HG03354 (cell line): ENCODE data around the gene PAXIP1.

Experiments used
- ATAC-seq: cut with Tn5 transposase; IDR thresholded peaks from one replicate; pipeline ENCODE4 v1.9.1; 2021; ENCODE audit warnings: mild to moderate bottlenecking; ENCODE audit not compliant: unreplicated experiment, poor library complexity, severe bottlenecking

The PAXIP1 gene

GRCh38 chr7:154996756-154997155 lies 6.2 kb downstream of the PAXIP1 start:
- ATAC-seq: no peak

DNA sequence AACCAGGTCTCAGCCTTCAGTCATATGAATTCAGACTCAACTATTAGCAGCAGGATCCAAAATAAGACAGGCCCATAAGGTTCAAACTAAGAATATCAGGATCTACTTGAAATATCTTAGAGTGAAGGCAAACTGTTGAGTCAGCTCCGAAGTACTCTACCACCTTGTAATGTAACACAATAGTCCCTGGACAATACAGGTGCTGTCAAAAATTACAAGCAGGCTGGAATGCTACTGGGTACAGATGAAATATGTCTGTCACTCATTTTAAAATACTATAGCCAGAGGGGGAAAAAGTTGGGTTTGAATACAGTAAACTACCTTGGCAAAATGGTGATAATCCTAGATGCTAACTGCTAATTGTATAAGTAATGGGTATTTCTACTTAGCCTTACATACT lies 6.8 kb downstream of the PAXIP1 start:
- ATAC-seq: no peak

DNA sequence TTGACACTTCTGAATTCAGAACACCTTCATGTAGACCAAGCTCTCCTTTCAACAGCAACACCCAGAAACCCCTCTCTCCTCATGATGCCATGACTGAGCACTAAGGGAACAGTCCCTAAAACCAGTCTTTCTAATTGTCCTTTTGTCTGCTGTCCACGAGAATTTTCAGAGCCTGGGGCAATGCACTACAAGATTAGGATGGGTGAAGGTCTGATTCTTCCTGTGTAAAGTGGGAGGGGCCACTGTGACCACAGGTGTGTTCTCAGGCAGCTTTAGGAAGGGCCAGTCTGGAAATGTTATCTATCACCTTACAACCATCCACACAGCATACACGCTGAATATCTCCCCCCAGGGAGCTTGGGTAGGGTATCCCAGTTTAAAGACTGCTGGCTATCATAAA lies 7.9 kb downstream of the PAXIP1 start:
- ATAC-seq: no peak

- no peak for ATAC-seq
Observed at GRCh38 chr7:154990964-154991540, 11.9 kb downstream of the PAXIP1 start.

GRCh38 chr7:154987571-154987970 lies 15.4 kb downstream of the PAXIP1 start:
- ATAC-seq: no peak

DNA sequence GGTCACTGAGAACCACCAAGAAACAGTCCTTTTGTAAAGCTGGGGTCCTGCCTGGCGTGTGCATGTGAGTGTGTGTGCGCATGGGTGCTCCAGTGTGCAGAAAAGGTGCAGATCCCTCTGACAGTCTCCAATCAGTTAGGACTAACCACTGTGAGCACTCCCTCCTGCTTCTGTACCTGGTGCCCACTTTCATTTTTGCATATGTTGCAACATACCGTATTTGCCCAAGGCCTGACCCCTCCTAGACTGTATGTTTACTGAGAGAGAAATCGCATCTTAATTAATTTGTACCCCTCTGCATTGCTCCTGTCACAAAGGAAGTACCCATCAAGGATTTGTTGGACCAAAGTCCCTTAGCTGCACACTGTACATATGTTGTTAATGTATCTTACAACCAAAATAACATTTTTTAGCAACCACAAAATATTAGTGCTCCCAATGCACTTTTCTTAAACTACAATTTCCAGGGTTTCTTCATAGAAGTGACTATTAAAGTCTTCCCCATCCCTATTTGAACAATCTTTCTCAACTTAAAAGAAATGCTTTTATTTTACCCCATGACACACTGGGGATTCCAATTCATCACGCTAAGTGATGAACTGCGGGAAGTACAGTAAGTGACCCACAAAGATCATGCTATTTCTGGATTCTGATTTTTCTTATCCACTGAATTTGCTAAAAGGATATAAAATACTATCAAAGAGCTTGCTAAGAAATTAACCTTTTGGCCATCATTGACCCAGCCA lies 16.6 kb downstream of the PAXIP1 start:
- no peak for ATAC-seq

DNA sequence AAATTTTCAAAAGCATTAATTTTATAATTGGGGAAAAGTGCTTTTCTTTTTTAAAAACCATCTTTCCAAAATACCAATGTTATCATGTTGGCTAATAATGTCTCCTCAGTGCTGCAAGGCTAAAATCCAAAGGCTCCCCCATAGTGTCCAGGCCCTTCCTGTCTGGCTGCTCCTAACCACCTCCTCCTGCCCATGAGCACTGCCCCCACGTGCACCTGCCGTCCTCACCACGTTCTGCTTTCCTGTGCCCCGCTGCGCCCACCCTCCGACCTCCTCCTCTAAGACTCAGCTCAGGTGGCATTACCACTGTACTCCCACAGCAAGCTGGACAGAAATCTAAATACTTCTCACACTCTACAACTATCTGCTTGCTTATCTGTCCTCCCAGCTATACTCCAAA lies 17.7 kb downstream of the PAXIP1 start:
- no peak for ATAC-seq

DNA sequence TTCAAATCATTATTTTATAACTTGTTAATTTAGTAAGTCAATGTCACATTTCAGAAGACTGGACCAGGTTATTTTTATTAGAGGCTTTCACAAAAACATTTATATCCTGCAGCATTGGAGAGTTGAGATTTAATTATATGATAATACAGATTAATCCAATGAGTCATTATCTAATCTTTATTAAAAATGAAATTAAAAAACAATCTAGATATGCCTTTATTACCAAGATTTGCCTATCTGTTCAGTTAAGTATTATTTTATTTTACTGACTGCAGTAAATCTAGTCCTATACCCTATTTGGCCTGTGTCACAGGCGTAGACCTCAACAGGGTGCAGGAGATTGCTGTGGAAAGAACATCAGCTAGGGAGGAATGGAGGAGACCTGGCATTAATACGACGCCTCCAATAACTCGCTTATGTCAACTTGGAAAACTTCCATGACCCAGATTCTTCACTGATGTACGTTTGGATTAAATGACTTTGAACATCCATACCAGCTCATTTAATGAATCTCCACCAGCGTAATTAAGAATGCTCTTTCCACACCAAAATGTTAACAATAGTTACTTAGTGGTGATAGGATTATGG lies 18.2 kb downstream of the PAXIP1 start:
- no peak for ATAC-seq

GRCh38 chr7:154978017-154978416 lies 24.9 kb downstream of the PAXIP1 start:
- ATAC-seq: no peak

- ATAC-seq: no peak
Observed at GRCh38 chr7:154977250-154977649, 25.7 kb downstream of the PAXIP1 start.

- no peak for ATAC-seq
Observed at GRCh38 chr7:154976844-154977243, 26.1 kb downstream of the PAXIP1 start.

GRCh38 chr7:154975984-154976383 lies 26.9 kb downstream of the PAXIP1 start:
- ATAC-seq: no peak

DNA sequence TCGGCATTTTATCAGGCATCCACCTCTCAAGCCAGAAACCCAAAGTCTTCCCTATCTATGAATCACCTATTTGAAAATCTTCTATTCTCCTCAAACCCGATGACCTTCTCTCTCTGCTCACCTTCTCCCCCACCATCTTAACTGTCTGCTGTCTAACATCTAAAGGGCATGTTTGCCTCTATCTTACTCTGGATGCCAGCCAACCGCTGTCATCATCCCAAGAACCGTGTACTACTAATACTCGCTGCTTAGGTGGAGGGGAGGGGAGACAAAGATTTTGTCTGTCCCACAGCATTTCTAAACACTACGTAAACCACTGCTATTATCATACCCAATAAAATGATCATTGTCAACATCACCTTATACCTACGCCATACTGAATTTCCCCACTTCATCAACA lies 29.5 kb downstream of the PAXIP1 start:
- ATAC-seq: no peak

GRCh38 chr7:154968336-154969001 lies 34.5 kb downstream of the PAXIP1 start:
- ATAC-seq: no peak

DNA sequence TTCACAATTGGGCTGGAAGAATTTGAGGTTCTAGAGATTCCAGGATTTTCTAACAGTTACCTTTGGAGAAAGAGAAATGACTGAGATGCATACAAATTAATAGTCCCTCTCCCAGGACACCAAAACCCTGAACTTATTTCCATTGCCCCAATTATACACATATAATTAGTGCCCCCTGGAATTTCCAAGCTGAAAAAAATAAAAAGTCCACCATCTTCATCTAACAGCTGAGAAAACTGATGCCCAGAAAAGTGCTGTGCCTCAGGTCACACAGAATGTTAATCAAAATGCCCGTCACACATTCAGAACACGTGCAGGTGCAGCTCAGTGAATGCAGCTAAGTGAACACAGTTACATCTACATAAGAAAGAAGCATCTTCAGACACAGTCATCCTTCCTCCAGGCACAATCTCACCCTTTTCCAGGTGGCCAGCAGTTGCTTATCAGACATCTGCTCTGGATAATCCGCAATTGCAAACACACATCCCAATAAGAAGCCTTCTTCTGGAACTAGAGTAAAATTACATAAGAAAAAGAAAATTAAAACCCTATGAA lies 35.4 kb downstream of the PAXIP1 start:
- no peak for ATAC-seq

DNA sequence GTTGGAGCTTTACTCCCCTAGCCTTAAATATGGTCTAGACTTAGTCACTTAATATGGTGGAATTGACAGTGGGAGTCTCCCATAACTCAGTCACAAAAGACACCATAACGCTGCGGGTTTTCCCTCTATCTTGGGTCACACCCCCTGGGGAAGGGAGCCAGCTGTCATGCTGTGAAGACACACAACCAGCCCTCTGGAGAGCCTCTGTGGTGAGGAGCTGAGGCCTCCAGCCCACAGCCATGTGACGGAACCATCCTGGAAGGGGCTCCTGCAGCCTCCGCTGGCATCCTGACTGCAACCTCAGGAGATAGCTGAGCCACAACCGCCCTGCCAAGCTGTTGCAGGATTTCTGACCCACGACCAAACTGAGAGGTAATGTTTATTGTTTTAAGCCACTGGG lies 37.9 kb downstream of the PAXIP1 start:
- no peak for ATAC-seq

- ATAC-seq: no peak
Observed at GRCh38 chr7:154960063-154960790, 42.7 kb downstream of the PAXIP1 start.

DNA sequence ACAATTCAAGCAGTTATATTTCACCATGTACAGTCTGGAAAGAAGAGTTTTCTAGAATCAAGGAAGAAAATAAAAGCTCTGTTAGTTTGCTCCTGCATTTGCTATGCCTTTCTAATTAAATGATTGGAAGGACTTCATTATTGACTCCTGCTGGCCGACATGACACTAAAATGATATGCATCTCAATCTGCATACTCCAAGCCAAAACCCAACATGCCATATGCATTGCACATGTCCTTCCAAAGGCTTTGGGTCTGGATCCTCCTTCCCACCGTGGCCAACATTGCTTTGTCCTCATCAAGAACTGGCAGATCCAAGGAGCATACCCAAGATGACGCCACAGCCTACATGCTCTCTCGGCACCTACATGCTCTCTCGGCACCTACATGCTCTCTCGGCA lies 46.5 kb downstream of the PAXIP1 start:
- no peak for ATAC-seq

DNA sequence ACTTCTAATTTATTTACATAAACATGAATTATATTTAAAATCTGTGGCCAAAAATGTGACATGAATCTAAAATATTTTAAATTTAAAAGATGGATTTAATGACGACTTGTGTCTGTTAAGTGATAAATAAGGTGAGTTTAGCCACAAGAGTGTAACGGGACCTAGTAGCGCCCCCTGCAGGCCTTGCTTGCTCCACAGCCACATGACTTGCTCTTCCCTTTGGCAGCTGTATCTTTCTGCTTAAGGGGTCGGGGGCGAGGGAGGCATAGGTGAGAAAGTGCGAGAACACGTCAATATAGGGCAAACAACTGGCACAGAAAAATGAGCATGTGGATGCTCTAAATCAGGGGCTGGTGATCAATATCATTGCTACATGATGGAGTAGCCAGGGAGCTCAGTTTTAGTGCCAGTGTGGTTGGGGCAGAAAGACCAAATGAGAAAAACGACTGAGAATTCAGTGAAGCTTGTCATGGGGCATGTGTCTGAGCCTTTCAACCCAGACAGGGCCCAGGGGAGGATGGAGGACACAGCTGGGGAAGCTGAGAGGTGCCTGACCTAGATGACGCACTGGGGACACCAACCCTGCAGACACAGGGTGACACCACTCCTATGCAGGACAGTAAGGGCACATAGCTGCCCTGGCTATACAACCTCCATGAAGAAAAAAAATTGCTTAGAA lies 49.8 kb downstream of the PAXIP1 start:
- ATAC-seq: no peak
